Endothelial cell of coronary artery (primary cell): ENCODE results near the gene PARP4. TPM values are rescaled to one million over a fixed set of nuclear protein-coding genes. Genes with fewer than 3 reads are reported as not detected.

Source experiments
- total RNA-seq: library from RNA; depleted of rRNA; stranded (reverse); fragments of >200 nt; gene quantifications from 2 replicates; pipeline ENCODE4 v1.2.3, GENCODE V29; 2014

The PARP4 gene
- 40.4 and 58.1 TPM in 2 replicates for total RNA-seq

DNA sequence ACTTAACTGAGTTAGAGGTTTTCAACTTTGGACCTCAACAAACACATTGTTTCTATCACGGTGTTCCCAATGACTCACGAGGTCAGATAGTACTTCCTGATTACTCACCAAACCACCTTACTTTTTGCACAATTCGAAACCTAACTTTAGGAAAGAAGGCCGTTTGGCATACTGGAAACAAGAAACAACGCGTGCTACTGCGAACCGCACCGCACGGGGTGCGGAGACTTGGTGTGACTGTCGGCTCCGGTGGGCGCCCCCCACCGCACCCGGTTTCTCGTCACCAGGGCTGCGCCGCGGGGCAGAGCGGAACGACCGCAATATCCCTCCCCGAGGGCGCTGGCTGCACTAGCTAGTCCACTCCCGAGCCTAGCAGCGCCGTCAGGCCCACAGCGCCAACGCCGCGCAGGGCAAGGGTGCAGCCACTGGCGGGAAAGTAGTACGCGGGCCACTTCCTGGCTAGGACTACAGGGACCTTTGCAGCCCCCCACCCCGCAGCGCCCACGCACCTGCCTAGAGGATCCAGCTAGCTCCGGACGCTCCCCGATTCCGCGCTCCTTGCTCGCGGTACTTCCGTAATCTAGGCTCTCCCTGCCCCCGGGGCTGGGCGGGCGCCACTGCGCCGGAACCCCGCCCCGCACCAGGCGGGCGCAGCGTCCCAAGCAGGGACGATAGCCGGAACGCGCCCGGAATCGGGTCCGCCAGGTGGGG lies at the start of gene PARP4:
Gene PARP4, minus strand, starts transcription at position 582 of the 711 bp plus-strand sequence. CDS start 9,002 bp downstream, outside the sequence.

Other genes with a start within 250 kb of the PARP4 start
- not detected in 2 replicates for gene C1QTNF9, start 203.2 kb downstream of the PARP4 start, total RNA-seq
- gene ATP12A, start 167.6 kb upstream of the PARP4 start, total RNA-seq: not detected in 2 replicates